Calu3 (cell line): ENCODE measurements around the gene SEPTIN12. TPM values are rescaled to one million over a fixed set of nuclear protein-coding genes. Genes with fewer than 3 reads are reported as not detected.
A peak's percentile ranks its signal among the peaks of the same experiment; 100 is the strongest.
"Not testable (repeated sequence)": the region's sequence is repeated elsewhere in the genome, so short reads cannot be mapped to it uniquely, and the experiment has no call there.

Experiments used
- BruUV-seq: library from RNA; stranded (reverse); fragments of 400-500 nt; replicated peaks from 2 replicates; lab custom pipeline; 2021; lab: Mats Ljungman, UMichigan
- CTCF ChIA-PET: fragments of 300-600 bp; sonication (Branson Sonifier 250); formaldehyde crosslinking; loops from one replicate; lab custom pipeline; 2022; ENCODE audit warnings: antibody characterized with exemption; lab: Charles Lee
- DNase-seq: peaks from one replicate; pipeline ENCODE4 v3.0.0; 2022
- H3K27ac Mint-ChIP-seq: one replicate; pipeline ENCODE4 v1.8.0; 2022; ENCODE audit warnings: mixed read lengths; ENCODE audit not compliant: unreplicated experiment
- H3K27me3 Mint-ChIP-seq: one replicate; pipeline ENCODE4 v1.8.0; 2022; ENCODE audit warnings: mixed read lengths; ENCODE audit not compliant: unreplicated experiment
- H3K36me3 Mint-ChIP-seq: one replicate; pipeline ENCODE4 v1.8.0; 2022; ENCODE audit warnings: mild to moderate bottlenecking, moderate library complexity, mixed read lengths; ENCODE audit not compliant: insufficient read depth, unreplicated experiment
- H3K4me1 Mint-ChIP-seq: one replicate; pipeline ENCODE4 v1.8.0; 2022; ENCODE audit warnings: mild to moderate bottlenecking, low read depth, mixed read lengths; ENCODE audit not compliant: unreplicated experiment
- H3K4me3 Mint-ChIP-seq: one replicate; pipeline ENCODE4 v1.8.0; 2022; ENCODE audit warnings: mild to moderate bottlenecking, low read depth, moderate library complexity, mixed read lengths; ENCODE audit not compliant: unreplicated experiment
- H3K9me3 Mint-ChIP-seq: one replicate; pipeline ENCODE4 v1.8.0; 2022; ENCODE audit warnings: low read depth, mixed read lengths; ENCODE audit not compliant: unreplicated experiment
- intact Hi-C: fragments of 100-400 bp; cut with micrococcal nuclease; formaldehyde crosslinking; loops from one replicate; pipeline ENCODE4 v1.10.0; 2022; ENCODE audit not compliant: unreplicated experiment
- total RNA-seq: library from RNA; stranded (reverse); gene quantifications from 2 replicates; pipeline ENCODE4 v1.2.3, GENCODE V29; 2022
- TF ChIP-seq, protein P1 (sequence below): fragments of 200-600 bp; IDR thresholded peaks from one replicate; pipeline ENCODE4 v1.8.0; 2022; ENCODE audit warnings: antibody characterized with exemption; ENCODE audit not compliant: unreplicated experiment

Gene SEPTIN12
- total RNA-seq, 1 experiment from 2014 or later = not detected

DNA sequence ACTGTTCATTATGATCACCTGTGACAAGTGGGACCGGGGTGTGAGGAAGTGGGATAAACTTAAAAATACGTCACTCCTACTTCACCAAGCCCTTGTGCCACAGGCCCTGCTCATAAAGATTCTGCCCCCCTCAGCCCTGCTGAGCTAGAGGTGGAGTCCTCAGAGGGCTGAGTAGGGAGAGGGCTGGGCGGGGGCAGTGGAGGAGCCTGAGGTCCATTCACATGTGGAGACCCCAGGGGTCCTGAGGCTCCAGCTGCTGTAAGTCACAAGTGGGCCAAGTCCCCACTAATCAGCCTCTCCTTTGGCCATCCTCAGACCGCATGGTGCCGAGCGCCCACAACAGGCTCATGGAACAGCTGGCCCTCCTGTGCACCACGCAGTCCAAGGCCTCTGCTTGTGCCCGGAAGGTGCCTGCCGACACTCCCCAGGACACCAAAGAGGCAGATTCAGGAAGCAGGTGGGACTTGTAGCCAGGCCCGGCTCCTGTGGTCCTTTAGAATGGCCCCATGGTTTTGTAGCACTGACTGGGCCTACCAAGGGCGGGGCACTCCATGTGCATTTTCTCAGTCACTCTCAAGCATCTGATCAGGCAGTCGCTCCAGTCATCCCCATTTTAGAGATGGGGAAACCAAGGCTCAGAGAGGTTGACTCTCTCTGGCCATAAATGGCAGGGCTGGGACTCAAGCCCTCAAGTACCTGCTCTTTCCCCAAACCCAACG, 43.4 kb downstream of the SEPTIN12 start:
- H3K4me3 Mint-ChIP-seq = no peak overlapping the region
- TF ChIP-seq, protein P1, sequence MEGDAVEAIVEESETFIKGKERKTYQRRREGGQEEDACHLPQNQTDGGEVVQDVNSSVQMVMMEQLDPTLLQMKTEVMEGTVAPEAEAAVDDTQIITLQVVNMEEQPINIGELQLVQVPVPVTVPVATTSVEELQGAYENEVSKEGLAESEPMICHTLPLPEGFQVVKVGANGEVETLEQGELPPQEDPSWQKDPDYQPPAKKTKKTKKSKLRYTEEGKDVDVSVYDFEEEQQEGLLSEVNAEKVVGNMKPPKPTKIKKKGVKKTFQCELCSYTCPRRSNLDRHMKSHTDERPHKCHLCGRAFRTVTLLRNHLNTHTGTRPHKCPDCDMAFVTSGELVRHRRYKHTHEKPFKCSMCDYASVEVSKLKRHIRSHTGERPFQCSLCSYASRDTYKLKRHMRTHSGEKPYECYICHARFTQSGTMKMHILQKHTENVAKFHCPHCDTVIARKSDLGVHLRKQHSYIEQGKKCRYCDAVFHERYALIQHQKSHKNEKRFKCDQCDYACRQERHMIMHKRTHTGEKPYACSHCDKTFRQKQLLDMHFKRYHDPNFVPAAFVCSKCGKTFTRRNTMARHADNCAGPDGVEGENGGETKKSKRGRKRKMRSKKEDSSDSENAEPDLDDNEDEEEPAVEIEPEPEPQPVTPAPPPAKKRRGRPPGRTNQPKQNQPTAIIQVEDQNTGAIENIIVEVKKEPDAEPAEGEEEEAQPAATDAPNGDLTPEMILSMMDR = no peak
- peaks cover 24% of the 10 kb centered on the region for H3K36me3 Mint-ChIP-seq
- no peak overlapping the region for H3K27ac Mint-ChIP-seq
- DNase-seq = no peak
- intact Hi-C loops = no loop called here
- no TSS peak for BruUV-seq
- no peaks in the 10 kb centered on the region for H3K9me3 Mint-ChIP-seq
- H3K4me1 Mint-ChIP-seq = peaks cover 10% of the 10 kb centered on the region
- CTCF ChIA-PET = no interaction called here
- H3K27me3 Mint-ChIP-seq = peaks cover 21% of the 10 kb centered on the region

DNA sequence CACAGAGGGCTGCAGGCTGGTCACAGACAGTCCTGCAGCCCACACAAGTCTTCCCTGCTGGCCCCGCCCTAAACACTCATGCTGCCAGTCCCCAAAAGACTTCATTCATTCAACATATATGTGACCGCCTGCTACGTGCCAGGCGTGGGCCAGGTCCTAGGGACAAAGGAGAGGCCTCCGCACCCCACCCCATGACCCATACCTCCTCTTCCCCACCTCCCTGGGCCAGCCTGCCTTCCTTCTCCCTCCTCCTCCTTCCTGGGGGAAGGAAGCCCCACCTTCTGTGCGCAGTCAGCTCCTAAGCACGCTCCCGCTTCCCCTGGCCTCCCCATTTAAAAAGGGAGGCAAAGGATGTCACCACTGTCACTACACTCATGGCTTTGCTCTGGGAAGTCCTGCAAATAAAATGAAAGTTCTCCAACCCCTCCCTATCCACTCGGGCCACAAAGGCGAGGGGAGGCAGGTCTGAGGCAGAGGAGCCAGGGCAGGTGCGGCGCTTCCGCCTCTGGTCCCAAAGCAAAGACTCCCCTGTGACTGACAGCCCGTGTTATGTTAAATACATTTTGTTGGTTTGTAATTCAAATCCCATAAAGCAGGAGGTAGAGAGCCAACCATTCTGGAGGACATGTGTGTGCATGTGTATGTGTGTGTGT, 44.8 kb downstream of the SEPTIN12 start:
- CTCF ChIA-PET = no interaction called here
- Mint-ChIP-seq H3K4me3 (peak overlapping the region; percentile 46), H3K4me1 (peaks cover 10% of the 10 kb centered on the region), H3K27ac (no peak overlapping the region), H3K9me3 (no peaks in the 10 kb centered on the region), H3K27me3 (peaks cover 25% of the 10 kb centered on the region), H3K36me3 (peaks cover 16% of the 10 kb centered on the region)
- BruUV-seq = no TSS peak
- intact Hi-C loops = no loop called here
- TF ChIP-seq, protein P1 = no peak
- DNase-seq = no peak

DNA sequence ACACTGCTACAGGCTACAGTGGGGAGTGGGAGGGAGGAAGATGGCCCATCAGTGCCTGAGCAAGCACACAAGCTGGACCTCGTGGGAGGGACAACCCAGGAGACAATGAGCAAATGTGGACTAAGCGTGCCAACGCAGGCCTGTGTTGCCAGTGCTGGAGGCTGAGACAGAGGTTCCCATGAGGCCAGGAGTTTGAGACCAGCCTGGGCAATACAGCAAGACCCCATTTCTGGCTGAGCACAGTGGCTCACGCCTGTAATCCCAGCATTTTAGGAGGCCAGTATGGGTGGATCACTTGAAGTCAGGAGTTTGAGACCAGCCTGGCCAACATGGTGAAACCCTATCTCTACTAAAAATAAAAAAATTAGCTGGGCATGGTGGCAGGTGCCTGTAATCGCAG, 49.8 kb downstream of the SEPTIN12 start:
- intact Hi-C loops = loop anchor here (10.0 kb wide), 1 partner anchor 216 kb away; the partner anchor contains the start of gene SEC14L5
- H3K9me3 Mint-ChIP-seq, BruUV-seq, DNase-seq, H3K27ac Mint-ChIP-seq, H3K4me3 Mint-ChIP-seq, CTCF ChIA-PET: not testable (repeated sequence)
- peaks cover 16% of the 10 kb centered on the region for H3K4me1 Mint-ChIP-seq
- peaks cover 30% of the 10 kb centered on the region for H3K27me3 Mint-ChIP-seq
- peaks cover 28% of the 10 kb centered on the region for H3K36me3 Mint-ChIP-seq

DNA sequence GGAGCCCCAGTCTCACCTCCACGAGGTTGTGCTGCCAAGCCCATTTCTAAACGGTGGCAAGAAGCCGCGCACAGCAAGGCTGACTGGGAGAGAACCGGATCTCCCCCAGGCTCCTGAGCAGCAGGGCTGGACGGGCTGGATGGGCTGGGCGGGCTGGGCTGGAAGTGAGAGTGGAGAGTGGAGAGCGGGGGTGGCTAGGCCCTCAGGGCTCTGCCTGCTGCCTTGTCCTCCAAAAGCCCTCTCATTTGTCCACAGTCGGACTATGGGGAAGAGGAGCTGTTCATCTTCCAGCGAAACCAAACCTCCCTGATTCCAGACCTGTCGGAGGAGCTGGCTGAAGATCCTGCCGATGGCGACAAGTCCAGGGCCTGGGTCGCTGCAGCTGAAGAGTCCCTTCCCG, 50.6 kb downstream of the SEPTIN12 start:
- no peak for DNase-seq
- H3K36me3 Mint-ChIP-seq = peaks cover 31% of the 10 kb centered on the region
- BruUV-seq = no TSS peak
- no peak overlapping the region for H3K27ac Mint-ChIP-seq
- peaks cover 15% of the 10 kb centered on the region for H3K4me1 Mint-ChIP-seq
- peaks cover 21% of the 10 kb centered on the region for H3K27me3 Mint-ChIP-seq
- TF ChIP-seq, protein P1 = no peak
- H3K4me3 Mint-ChIP-seq = no peak overlapping the region
- CTCF ChIA-PET = no interaction called here
- intact Hi-C loops = loop anchor here (10.0 kb wide), 1 partner anchor 217 kb away; the partner anchor contains the start of gene SEC14L5
- no peaks in the 10 kb centered on the region for H3K9me3 Mint-ChIP-seq
